Loucy (cell line): Measurements from ENCODE around the gene CCDC63.

Experiments used
- H2AFZ ChIP-seq: fragments of 200-600 bp; sonication (generic); 2 replicates; pipeline ENCODE4 v1.6.0; 2016; ENCODE audit warnings: antibody characterized with exemption, mild to moderate bottlenecking, low read length, moderate library complexity
- H3F3A ChIP-seq: fragments of 200-600 bp; 2 replicates; pipeline ENCODE4 v1.6.0; 2016; ENCODE audit warnings: antibody characterized with exemption, low read depth, mild to moderate bottlenecking
- H3K27me3 ChIP-seq: fragments of 200-600 bp; sonication (generic); 2 replicates; pipeline ENCODE4 v1.6.1; 2014; ENCODE audit warnings: low read length, mild to moderate bottlenecking; ENCODE audit not compliant: insufficient read depth, poor library complexity, severe bottlenecking
- H3K36me3 ChIP-seq: fragments of 200-600 bp; sonication (generic); 2 replicates; pipeline ENCODE4 v1.6.1; 2016; ENCODE audit warnings: low read length; ENCODE audit not compliant: insufficient read depth
- H3K4me1 ChIP-seq: fragments of 200-600 bp; sonication (generic); 2 replicates; pipeline ENCODE4 v1.5.1; 2014; ENCODE audit warnings: low read length, mild to moderate bottlenecking; ENCODE audit not compliant: insufficient read depth, poor library complexity, severe bottlenecking
- H3K4me2 ChIP-seq: fragments of 200-600 bp; sonication (generic); 2 replicates; pipeline ENCODE4 v1.6.0; 2014; ENCODE audit warnings: antibody characterized with exemption, low read length, low read depth, mild to moderate bottlenecking; ENCODE audit not compliant: poor library complexity, severe bottlenecking
- H3K4me3 ChIP-seq: fragments of 200-600 bp; sonication (generic); 2 replicates; pipeline ENCODE4 v1.5.1; 2014; ENCODE audit warnings: low read length, mild to moderate bottlenecking, mixed read lengths; ENCODE audit not compliant: poor library complexity, severe bottlenecking
- H3K79me2 ChIP-seq: fragments of 200-600 bp; sonication (generic); 2 replicates; pipeline ENCODE4 v1.6.1; 2014; ENCODE audit warnings: low read length; ENCODE audit not compliant: insufficient read depth
- H3K9ac ChIP-seq: fragments of 200-600 bp; sonication (generic); 2 replicates; pipeline ENCODE4 v1.6.0; 2014; ENCODE audit warnings: mild to moderate bottlenecking, low read depth, low read length, moderate library complexity; ENCODE audit not compliant: poor library complexity, severe bottlenecking
- H3K9me2 ChIP-seq: fragments of 200-600 bp; sonication (generic); replicated peaks from 2 replicates; pipeline ENCODE4 v1.6.1; 2016; ENCODE audit warnings: low read depth, low read length, mixed read lengths
- H3K9me3 ChIP-seq: fragments of 200-600 bp; sonication (generic); 2 replicates; pipeline ENCODE4 v1.6.1; 2014; ENCODE audit warnings: mild to moderate bottlenecking, antibody characterized with exemption, low read length, low read depth; ENCODE audit not compliant: insufficient read depth
- H4K20me1 ChIP-seq: fragments of 200-600 bp; sonication (generic); 2 replicates; pipeline ENCODE4 v1.6.0; 2014; ENCODE audit warnings: antibody characterized with exemption, low read length, mild to moderate bottlenecking; ENCODE audit not compliant: insufficient read depth, poor library complexity, severe bottlenecking
- CTCF ChIP-seq: fragments of 200-600 bp; sonication (generic); conservative IDR thresholded peaks from 2 replicates; pipeline ENCODE4 v1.5.1; 2014; ENCODE audit warnings: mild to moderate bottlenecking, antibody characterized with exemption, low read length
- EZH2phosphoT487 ChIP-seq: fragments of 200-600 bp; IDR thresholded peaks from 2 replicates; pipeline ENCODE4 v1.6.1; 2018; ENCODE audit warnings: antibody characterized with exemption, mild to moderate bottlenecking, moderate library complexity, borderline replicate concordance

CCDC63 gene

GRCh38 chr12:110934093-110934852 is 87.5 kb downstream of the CCDC63 start:
- Histone ChIP-seq H3K4me1 (no peaks in the 10 kb centered on the region), H3K9me2 (no peaks in the 10 kb centered on the region), H2AFZ (no peak overlapping the region), H3K79me2 (no peaks in the 10 kb centered on the region), H3K9me3 (no peaks in the 10 kb centered on the region), H3K4me2 (no peak overlapping the region), H3K9ac (no peak overlapping the region), H3K27me3 (no peaks in the 10 kb centered on the region), H3K36me3 (no peaks in the 10 kb centered on the region), H4K20me1 (no peaks in the 10 kb centered on the region), H3K4me3 (no peak overlapping the region), H3F3A (no peaks in the 10 kb centered on the region)
- no peak for TF ChIP-seq CTCF
- no peak for TF ChIP-seq EZH2phosphoT487

GRCh38 chr12:110935588-110935987 is 88.8 kb downstream of the CCDC63 start:
- Histone ChIP-seq H3K79me2 (no peaks in the 10 kb centered on the region), H3K36me3 (no peaks in the 10 kb centered on the region), H3K9ac (no peak overlapping the region), H3K9me3 (no peaks in the 10 kb centered on the region), H3K9me2 (no peaks in the 10 kb centered on the region), H2AFZ (no peak overlapping the region), H3K27me3 (no peaks in the 10 kb centered on the region), H3K4me3 (no peak overlapping the region), H4K20me1 (no peaks in the 10 kb centered on the region), H3K4me2 (no peak overlapping the region), H3K4me1 (no peaks in the 10 kb centered on the region), H3F3A (no peaks in the 10 kb centered on the region)
- TF ChIP-seq EZH2phosphoT487, result no peak
- no peak for TF ChIP-seq CTCF

GRCh38 chr12:110936367-110937103 is 89.7 kb downstream of the CCDC63 start:
- no peak overlapping the region for H3K4me3 ChIP-seq
- no peaks in the 10 kb centered on the region for H3F3A ChIP-seq
- no peaks in the 10 kb centered on the region for H4K20me1 ChIP-seq
- H3K4me1 ChIP-seq, result no peaks in the 10 kb centered on the region
- H3K36me3 ChIP-seq, result no peaks in the 10 kb centered on the region
- H2AFZ ChIP-seq, result no peak overlapping the region
- H3K79me2 ChIP-seq, result no peaks in the 10 kb centered on the region
- H3K4me2 ChIP-seq, result peak overlapping the region; percentile 44
- no peaks in the 10 kb centered on the region for H3K9me3 ChIP-seq
- TF ChIP-seq EZH2phosphoT487 (no peak), CTCF (no peak)
- H3K27me3 ChIP-seq, result no peaks in the 10 kb centered on the region
- no peak overlapping the region for H3K9ac ChIP-seq
- H3K9me2 ChIP-seq, result no peaks in the 10 kb centered on the region
